NCI-H748 treated with DMSO at 0.1 percent for 48 hours (cell line): ENCODE results near the gene CD109.
A peak's percentile ranks its signal among the peaks of the same experiment; 100 is the strongest.
"Not testable (repeated sequence)": the region's sequence is repeated elsewhere in the genome, so short reads cannot be mapped to it uniquely, and the experiment has no call there.

Experiments
- DNase-seq: peaks from one replicate; lab custom pipeline; 2025; lab: John Stamatoyannopoulos, UW

Gene CD109

GRCh38 chr6:73791336-73791735 lies 95.3 kb downstream of the CD109 start:
- DNase-seq = no peak

DNA sequence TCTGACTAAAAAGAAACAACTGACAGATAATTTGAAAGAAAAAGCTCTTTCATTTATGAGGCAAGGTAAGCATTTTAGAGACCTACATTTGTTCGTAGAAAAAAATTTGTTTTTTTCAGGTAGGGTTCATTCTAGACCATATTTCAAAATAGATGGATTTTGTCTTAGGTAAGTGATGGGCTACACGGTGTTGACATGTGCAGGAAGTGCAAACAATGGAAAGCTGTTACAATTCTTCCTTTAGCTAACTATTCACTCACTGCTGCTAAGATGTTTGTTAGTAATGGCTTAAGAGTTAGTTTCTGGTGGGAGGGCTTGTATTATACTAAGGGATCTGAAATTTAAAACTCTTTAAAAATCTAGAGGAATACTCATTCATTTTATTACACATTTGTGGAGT lies 96.7 kb downstream of the CD109 start:
- DNase-seq = no peak

DNA sequence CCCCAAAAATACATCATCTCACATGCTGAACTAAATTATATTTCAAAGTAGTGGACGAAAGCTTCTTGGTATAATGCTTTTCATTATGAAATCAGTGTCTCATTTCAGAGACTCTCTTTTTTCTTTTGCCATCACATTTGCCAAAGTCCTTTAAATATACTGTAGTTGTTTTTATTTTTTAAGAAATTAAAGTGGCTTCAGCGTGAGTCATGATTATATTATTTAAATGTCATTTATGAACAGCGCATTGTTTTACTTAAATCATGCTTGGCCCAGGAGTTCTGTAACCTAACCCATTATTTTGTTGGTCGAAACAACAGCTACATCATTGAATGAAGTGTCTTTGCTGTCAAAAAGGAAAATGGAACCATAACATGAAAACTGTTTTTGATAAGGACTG lies 100.9 kb downstream of the CD109 start:
- DNase-seq = no peak

GRCh38 chr6:73797861-73798260 lies 101.9 kb downstream of the CD109 start:
- no peak for DNase-seq

DNA sequence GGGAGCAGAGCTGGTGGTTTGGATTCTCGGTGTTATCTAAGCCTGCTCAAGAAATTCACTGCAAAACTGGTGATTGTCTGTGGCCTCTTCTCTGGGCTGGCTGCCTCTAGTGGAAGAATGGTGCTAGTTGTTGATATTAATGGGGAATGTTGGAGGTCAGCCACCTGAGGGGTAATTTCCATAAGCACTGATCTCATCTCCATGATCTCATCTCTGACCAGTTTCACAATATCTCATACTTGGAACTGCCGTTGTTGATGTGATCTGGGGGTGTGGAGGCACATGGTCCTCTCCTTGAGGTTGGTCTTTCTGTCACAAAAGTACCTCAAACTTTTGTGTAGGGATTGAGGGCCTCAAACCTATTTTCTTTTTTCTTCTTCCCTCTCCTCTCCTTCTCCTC lies 102.6 kb downstream of the CD109 start:
- no peak for DNase-seq

DNA sequence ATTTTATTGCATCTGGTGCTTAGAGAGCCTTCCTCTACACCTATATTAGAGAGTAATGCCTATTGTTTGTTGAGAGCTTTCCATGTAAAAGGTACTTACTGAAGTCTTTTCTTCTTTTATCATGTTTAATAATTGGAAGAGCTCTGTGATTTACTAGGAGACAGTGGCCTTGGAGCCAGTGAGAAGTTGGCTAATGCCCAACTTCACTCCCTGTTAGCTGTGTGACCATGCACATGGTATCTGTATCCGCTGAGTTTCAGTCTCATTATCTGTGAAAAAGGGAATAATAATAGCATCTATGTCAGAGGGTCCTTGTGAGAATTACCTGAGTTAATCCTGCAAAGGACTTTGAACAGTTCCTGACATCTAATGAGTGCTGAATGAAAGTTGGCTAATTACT lies 105.0 kb downstream of the CD109 start:
- DNase-seq = no peak

GRCh38 chr6:73801652-73802268 lies 105.8 kb downstream of the CD109 start:
- DNase-seq = no peak

- no peak for DNase-seq
Observed at GRCh38 chr6:73802366-73802765, 106.4 kb downstream of the CD109 start.

GRCh38 chr6:73803562-73804241 lies 107.7 kb downstream of the CD109 start:
- DNase-seq = no peak

DNA sequence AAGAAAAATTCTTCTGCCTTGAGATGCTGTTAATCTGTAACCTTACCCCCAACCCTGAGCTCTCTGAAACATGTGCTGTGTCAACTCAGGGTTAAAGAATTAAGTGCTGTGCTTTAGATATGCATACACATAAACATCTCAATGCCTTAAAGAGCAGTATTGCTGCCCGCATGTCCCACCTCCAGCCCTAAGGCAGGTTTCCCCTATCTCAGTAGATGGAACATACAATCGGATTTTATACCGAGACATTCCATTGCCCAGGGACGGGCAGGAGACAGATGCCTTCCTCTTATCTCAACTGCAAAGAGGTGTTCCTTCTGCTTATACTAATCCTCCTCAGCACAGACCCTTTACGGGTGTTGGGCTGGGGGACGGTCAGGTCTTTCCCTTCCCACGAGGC lies 109.2 kb downstream of the CD109 start:
- DNase-seq = not testable (repeated sequence)

DNA sequence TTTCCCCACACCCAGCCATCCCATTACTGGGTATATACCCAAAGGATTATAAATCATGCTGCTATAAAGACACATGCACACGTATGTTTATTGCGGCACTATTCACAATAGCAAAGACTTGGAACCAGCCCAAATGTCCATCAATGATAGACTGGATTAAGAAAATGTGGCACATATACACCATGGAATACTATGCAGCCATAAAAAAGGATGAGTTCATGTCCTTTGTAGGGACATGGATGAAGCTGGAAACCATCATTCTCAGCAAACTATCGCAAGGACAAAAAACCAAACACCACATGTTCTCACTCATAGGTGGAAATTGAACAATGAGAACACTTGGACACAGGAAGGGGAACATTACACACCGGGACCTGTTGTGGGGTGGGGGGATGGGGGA lies 110.0 kb downstream of the CD109 start:
- not testable (repeated sequence) for DNase-seq

DNA sequence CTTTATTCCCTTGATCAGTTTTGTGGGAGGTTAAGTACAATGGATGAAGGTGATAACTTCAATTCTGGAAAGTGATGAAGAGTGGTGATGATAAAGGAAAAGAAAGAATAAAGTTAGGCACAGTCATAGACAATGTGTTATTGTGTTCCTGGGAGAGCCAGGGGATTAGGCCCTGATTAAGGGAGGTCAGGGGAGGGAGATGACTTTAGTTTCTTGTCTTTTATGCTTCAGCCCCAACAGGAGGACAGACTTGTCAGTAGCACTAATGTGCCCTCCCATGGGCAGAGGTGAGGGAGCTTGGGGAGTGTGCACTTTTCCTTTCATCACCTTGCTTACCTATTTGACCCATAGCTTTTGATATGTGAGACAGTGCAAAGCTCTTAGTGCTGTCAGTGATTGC lies 115.7 kb downstream of the CD109 start:
- no peak for DNase-seq

GRCh38 chr6:73817253-73817652 lies 121.2 kb downstream of the CD109 start:
- DNase-seq = no peak

GRCh38 chr6:73823046-73823735 lies 127.2 kb downstream of the CD109 start:
- DNase-seq = no peak

DNA sequence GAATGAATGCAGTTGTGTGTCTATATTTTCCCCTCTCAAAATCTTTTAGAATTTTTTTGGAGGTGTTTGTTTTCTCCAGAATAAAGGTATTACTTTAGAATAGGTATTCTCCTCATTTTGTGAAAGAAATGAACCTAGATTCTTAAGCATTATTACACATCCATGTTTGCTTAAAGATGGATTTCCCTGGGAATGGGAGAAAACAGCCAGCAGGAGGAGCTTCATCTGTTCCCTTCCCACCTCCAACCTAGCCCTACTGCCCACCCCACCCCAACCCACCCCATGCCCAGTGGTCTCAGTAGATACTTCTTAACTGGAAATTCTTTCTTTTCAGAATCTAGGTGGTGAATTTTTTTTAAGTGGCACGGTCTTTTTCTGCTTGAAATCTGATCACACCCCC lies 127.8 kb downstream of the CD109 start:
- DNase-seq = no peak

DNA sequence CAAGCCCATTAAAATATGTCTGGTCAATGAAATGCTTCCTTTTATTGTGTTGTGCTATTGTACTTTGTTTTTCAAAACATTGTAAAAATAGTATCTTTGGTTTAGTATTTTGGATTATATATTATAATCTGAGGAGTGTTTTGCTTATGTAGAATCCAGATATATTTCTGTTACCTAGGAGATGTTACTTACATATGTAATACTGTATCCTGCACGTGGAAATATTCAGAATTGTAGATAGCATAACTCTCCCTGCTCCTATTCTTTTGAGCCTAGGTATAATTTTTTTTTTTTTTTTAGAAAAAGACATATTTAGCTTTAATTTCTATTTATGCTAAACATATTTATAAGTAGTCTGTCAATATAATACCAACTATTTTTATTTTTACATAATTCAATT lies 130.6 kb downstream of the CD109 start:
- no peak for DNase-seq

- DNase-seq = no peak
Observed at GRCh38 chr6:73830119-73830518, 134.1 kb downstream of the CD109 start.

DNA sequence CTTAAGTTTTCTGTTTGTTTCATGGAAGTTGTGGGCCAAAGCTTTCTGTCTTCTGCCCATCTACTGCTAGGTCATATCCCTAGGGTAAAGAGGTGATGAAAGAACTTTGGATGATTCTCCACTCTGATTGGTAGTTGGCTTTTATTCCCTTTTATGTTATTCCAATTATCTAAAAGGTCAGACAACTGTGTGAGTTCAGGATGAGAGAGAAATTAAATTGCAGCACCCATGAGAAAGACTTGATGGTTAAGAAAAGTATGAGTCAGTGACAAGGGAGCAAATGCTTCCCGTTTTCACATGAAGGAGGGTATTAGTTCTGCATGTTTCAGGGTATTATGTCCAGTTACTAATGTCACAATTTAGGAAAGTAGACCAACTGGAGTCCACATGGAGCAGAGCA lies 136.3 kb downstream of the CD109 start:
- no peak for DNase-seq

- DNase-seq = not testable (repeated sequence)
Observed at GRCh38 chr6:73844696-73845095, 148.7 kb downstream of the CD109 start.

DNA sequence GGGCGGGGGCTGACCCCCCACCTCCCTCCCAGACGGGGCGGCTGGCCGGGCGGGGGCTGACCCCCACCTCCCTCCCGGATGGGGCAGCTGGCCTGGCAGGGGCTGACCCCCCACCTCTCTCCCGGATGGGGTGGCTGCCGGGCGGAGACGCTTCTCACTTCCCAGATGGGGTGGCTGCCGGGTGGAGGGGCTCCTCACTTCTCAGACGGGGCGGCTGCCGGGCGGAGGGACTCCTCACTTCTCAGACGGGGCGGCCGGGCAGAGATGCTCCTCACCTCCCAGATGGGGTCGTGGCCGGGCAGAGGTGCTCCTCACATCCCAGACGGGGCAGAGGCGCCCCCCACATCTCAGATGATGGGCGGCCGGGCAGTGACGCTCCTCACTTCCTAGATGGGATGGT lies 155.0 kb downstream of the CD109 start:
- not testable (repeated sequence) for DNase-seq

GRCh38 chr6:73854998-73855718 lies 159.2 kb downstream of the CD109 start:
- peak; percentile 41 for DNase-seq

- no peak for DNase-seq
Observed at GRCh38 chr6:73857341-73857890, 161.4 kb downstream of the CD109 start.
